HepG2 (cell line): ENCODE data around the gene TTC6. TPM values are rescaled to one million over a fixed set of nuclear protein-coding genes. Genes with fewer than 3 reads are reported as not detected.

Experiments used
- ATRX ChIP-seq: sonication (generic); formaldehyde crosslinking; IDR thresholded peaks from 2 replicates; pipeline ENCODE4 v1.4.0; 2020; ENCODE audit warnings: missing genetic modification reagents, borderline replicate concordance
- BCLAF1 ChIP-seq: fragments of 450-650 bp; IDR thresholded peaks from 2 replicates; pipeline ENCODE4 v1.6.1; 2017; ENCODE audit warnings: mild to moderate bottlenecking
- GABPA ChIP-seq, 2 experiments: IDR thresholded peaks; 2 replicates each; pipeline ENCODE4 v1.6.1; 2011 to 2016; ENCODE audit warnings: low read depth in 2 of 2, low read length in 1 of 2, missing biosample characterization in 1 of 2, missing genetic modification characterization in 1 of 2
- HNF4G ChIP-seq, 2 experiments: sonication (generic) in 1 of 2; formaldehyde crosslinking in 1 of 2; IDR thresholded peaks; 2 replicates each; pipeline versions ENCODE4 v1.4.0 to v1.6.1; 2011 to 2020; ENCODE audit warnings: borderline replicate concordance in 2 of 2, low read depth in 2 of 2, mild to moderate bottlenecking in 2 of 2, low read length in 1 of 2, missing genetic modification reagents in 1 of 2, moderate library complexity in 1 of 2
- LCORL ChIP-seq, 2 experiments: fragments of 450-650 bp in 1 of 2; sonication (generic) in 1 of 2; formaldehyde crosslinking in 1 of 2; IDR thresholded peaks; 2 replicates each; pipeline versions ENCODE4 v1.5.0 to v1.6.1; 2017 to 2020; ENCODE audit warnings: antibody characterized with exemption in 1 of 2, missing genetic modification reagents in 1 of 2
- MXI1 ChIP-seq: IDR thresholded peaks from 3 replicates; pipeline ENCODE4 v1.6.1; 2012; ENCODE audit warnings: low read depth, low read length, inconsistent platforms, borderline replicate concordance
- NKX3-1 ChIP-seq: sonication (generic); formaldehyde crosslinking; IDR thresholded peaks from 2 replicates; pipeline ENCODE4 v1.5.0; 2020; ENCODE audit warnings: missing genetic modification reagents
- NRL ChIP-seq: sonication (generic); formaldehyde crosslinking; IDR thresholded peaks from 2 replicates; pipeline ENCODE4 v1.5.0; 2020; ENCODE audit warnings: missing genetic modification reagents, mild to moderate bottlenecking, moderate library complexity, borderline replicate concordance
- RORA ChIP-seq: sonication (generic); formaldehyde crosslinking; IDR thresholded peaks from 2 replicates; pipeline ENCODE4 v1.5.0; 2020; ENCODE audit warnings: mild to moderate bottlenecking, missing genetic modification reagents, moderate library complexity
- SALL1 ChIP-seq: sonication (generic); formaldehyde crosslinking; IDR thresholded peaks from 2 replicates; pipeline ENCODE4 v1.8.0; 2022; ENCODE audit warnings: mild to moderate bottlenecking, missing genetic modification reagents
- SALL2 ChIP-seq: sonication (generic); formaldehyde crosslinking; IDR thresholded peaks from 2 replicates; pipeline ENCODE4 v1.8.1; 2023; ENCODE audit warnings: mild to moderate bottlenecking, missing genetic modification reagents, inconsistent platforms
- SIX1 ChIP-seq: sonication (generic); formaldehyde crosslinking; IDR thresholded peaks from 2 replicates; pipeline ENCODE4 v1.4.0; 2020; ENCODE audit warnings: missing genetic modification reagents, borderline replicate concordance
- SOX6 ChIP-seq, 2 experiments: fragments of 450-650 bp in 1 of 2; sonication (generic) in 1 of 2; formaldehyde crosslinking in 1 of 2; IDR thresholded peaks; 2 replicates each; pipeline versions ENCODE4 v1.4.0 to v1.6.1; 2017 to 2020; ENCODE audit warnings: antibody characterized with exemption in 1 of 2, mild to moderate bottlenecking in 1 of 2, missing genetic modification reagents in 1 of 2
- SP4 ChIP-seq: sonication (generic); formaldehyde crosslinking; IDR thresholded peaks from 2 replicates; pipeline ENCODE4 v1.8.1; 2023; ENCODE audit warnings: mild to moderate bottlenecking, missing genetic modification reagents
- STAT5B ChIP-seq: sonication (generic); formaldehyde crosslinking; IDR thresholded peaks from 2 replicates; pipeline ENCODE4 v1.4.0; 2020; ENCODE audit warnings: missing genetic modification reagents
- ZNF207 ChIP-seq: fragments of 450-650 bp; IDR thresholded peaks from 2 replicates; pipeline ENCODE4 v1.6.1; 2016; ENCODE audit warnings: antibody characterized with exemption, borderline replicate concordance
- ZNF230 ChIP-seq: sonication (generic); formaldehyde crosslinking; IDR thresholded peaks from 2 replicates; pipeline ENCODE4 v1.4.0; 2020; ENCODE audit warnings: mild to moderate bottlenecking, missing genetic modification reagents
- ZNF646 ChIP-seq: sonication (generic); formaldehyde crosslinking; IDR thresholded peaks from 2 replicates; pipeline ENCODE4 v1.9.0; 2021; ENCODE audit warnings: mild to moderate bottlenecking, missing genetic modification reagents
- ZSCAN22 ChIP-seq: sonication (generic); formaldehyde crosslinking; IDR thresholded peaks from 2 replicates; pipeline ENCODE4 v1.4.0; 2020; ENCODE audit warnings: mild to moderate bottlenecking, missing genetic modification reagents
- polyA plus RNA-seq, 8 experiments: library from polyadenylated mRNA; depleted of rRNA in 3 of 8; stranded (reverse) in 7 of 8; unstranded in 1 of 8; fragments of >200 nt; fragmentation: Illumina TruSeq in 4 of 8; extraction: Trizol in 4 of 8; gene quantifications; 2 replicates each; pipeline versions ENCODE4 v1.2.1 to v1.2.3, GENCODE V29; 2011 to 2016; ENCODE audit warnings: low read depth in 4 of 8, missing spikeins in 1 of 8, mixed read lengths in 1 of 8; ENCODE audit not compliant: insufficient read depth in 1 of 8
- total RNA-seq, 5 experiments: library from RNA; depleted of rRNA; stranded (reverse); fragments of >200 nt; fragmentation: Illumina TruSeq; extraction: Trizol; gene quantifications; 2 replicates each; pipeline ENCODE4 v1.2.3, GENCODE V29; 2016; ENCODE audit warnings: low read depth in 1 of 5

The TTC6 gene
- total and polyA plus RNA-seq, 2 of the 13 experiments (the other 11 are each of a cell fraction or from before 2014, with no cell fraction given): 9.3 to 27.4 TPM

- TF ChIP-seq ZNF646 (peak; percentile 80; the same call in 1 of the 2 replicates), SIX1 (CRISPR knock-in tag) (peak; percentile 93), ZNF230 (no peak), LCORL (IDR thresholded peaks at IDR 0.05) (no peak; the same call in 1 of the 2 replicates), LCORL (CRISPR knock-in tag; IDR thresholded peaks at IDR 0.05) (peak; percentile 95), RORA (CRISPR knock-in tag) (peak; percentile 54; the same call in 1 of the 2 replicates), SALL2 (CRISPR knock-in tag) (no peak; the same call in 1 of the 2 replicates), SP4 (no peak; the same call in 1 of the 2 replicates), HNF4G (IDR thresholded peaks at IDR 0.05; ENCODE audit: borderline replicate concordance, low read depth, low read length) (peak; percentile 74; the same call in 1 of the 2 replicates), HNF4G (CRISPR knock-in tag; IDR thresholded peaks at IDR 0.05; ENCODE audit: borderline replicate concordance, low read depth) (no peak; the same call in 1 of the 2 replicates), ZSCAN22 (CRISPR knock-in tag) (no peak), BCLAF1 (no peak), SOX6 (IDR thresholded peaks at IDR 0.05) (no peak), SOX6 (CRISPR knock-in tag; IDR thresholded peaks at IDR 0.05) (peak; percentile 97), STAT5B (CRISPR knock-in tag) (peak; percentile 64; the same call in 1 of the 2 replicates), ATRX (no peak; the same call in 1 of the 2 replicates), NKX3-1 (CRISPR knock-in tag) (peak; percentile 99), ZNF207 (no peak), SALL1 (CRISPR knock-in tag) (peak; percentile 100), MXI1 (no peak; the same call in 2 of the 3 replicates), NRL (CRISPR knock-in tag) (no peak), GABPA (IDR thresholded peaks at IDR 0.05; ENCODE audit: low read depth, low read length) (no peak), GABPA (CRISPR knock-in tag; IDR thresholded peaks at IDR 0.05; ENCODE audit: low read depth) (no peak)
Observed at GRCh38 chr14:37546621-37547447, 48.6 kb upstream of the TTC6 start (continued).
